GM12874 (cell line): ENCODE data around the gene ZNF483.

Experiments
- TF ChIP-seq, protein P1 (sequence below): IDR thresholded peaks from 2 replicates; pipeline ENCODE4 v1.5.1; 2011; ENCODE audit warnings: low read depth, mild to moderate bottlenecking, control low read depth, low read length, moderate library complexity; ENCODE audit not compliant: insufficient read depth

Gene ZNF483

GRCh38 chr9:111525056-111525977, at the start of gene ZNF483:
TSS of gene ZNF483 (plus strand) at chr9:111525179. CDS start at chr9:111527396, 2,217 bp downstream.
- TF ChIP-seq, protein P1, sequence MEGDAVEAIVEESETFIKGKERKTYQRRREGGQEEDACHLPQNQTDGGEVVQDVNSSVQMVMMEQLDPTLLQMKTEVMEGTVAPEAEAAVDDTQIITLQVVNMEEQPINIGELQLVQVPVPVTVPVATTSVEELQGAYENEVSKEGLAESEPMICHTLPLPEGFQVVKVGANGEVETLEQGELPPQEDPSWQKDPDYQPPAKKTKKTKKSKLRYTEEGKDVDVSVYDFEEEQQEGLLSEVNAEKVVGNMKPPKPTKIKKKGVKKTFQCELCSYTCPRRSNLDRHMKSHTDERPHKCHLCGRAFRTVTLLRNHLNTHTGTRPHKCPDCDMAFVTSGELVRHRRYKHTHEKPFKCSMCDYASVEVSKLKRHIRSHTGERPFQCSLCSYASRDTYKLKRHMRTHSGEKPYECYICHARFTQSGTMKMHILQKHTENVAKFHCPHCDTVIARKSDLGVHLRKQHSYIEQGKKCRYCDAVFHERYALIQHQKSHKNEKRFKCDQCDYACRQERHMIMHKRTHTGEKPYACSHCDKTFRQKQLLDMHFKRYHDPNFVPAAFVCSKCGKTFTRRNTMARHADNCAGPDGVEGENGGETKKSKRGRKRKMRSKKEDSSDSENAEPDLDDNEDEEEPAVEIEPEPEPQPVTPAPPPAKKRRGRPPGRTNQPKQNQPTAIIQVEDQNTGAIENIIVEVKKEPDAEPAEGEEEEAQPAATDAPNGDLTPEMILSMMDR: no peak

GRCh38 chr9:111475195-111475594, 49.8 kb upstream of the ZNF483 start:
- TF ChIP-seq, protein P1: no peak

DNA sequence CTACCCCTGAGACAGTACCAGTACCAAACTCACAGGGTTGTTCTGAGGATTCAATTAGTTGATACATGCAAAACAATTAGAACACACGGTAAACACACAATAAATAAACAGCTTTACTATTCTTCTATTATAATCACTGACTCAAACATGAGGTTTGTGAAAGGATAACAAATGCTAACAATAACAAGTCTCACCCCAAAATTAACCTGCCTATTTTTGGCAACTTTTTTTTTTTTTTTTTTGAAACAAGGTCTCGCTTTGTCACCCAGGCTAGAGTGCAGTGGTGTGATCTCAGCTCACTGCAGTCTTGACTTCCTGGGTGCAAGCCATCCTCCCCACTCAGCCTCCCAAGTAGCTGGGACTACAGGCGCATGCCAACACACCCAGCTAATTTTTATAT, 47.3 kb upstream of the ZNF483 start:
- TF ChIP-seq, protein P1: no peak

GRCh38 chr9:111481885-111482636, 42.9 kb upstream of the ZNF483 start:
- TF ChIP-seq, protein P1: no peak

GRCh38 chr9:111482694-111483438, 42.1 kb upstream of the ZNF483 start:
- TF ChIP-seq, protein P1: no peak

DNA sequence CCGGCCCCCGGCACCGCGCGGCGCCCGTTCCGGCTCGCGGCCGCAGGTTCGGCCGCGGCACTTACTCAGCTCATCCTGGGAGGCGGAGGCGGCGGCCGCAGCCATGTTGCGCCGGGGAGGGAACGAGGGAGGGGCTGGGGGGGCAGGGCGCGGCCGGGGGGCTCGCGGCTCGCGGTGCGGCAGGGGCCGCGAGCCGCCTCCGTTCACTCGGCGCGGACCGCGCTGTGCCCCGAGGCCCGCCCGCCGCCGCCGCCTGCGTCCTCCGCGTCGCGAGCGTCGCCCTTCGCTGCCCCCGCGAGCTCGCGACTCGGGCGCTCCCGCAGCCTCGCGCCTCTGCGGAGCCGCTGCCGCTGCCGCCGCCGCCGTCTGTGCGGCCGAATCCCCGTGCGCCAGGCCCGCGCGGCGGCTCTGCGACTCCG, 41.5 kb upstream of the ZNF483 start:
- TF ChIP-seq, protein P1: no peak

- TF ChIP-seq, protein P1: no peak
Observed at GRCh38 chr9:111483858-111484571, 41.0 kb upstream of the ZNF483 start, which contains the start of gene ECPAS. TSS of gene ECPAS (minus strand) at chr9:111484383. CDS start at chr9:111472918, 11,465 bp downstream.
